ENCODE results near the gene MINPP1.
"Not testable (repeated sequence)": the region's sequence is repeated elsewhere in the genome, so short reads cannot be mapped to it uniquely, and the experiment has no call there.

MINPP1 gene

GRCh38 chr10:87504640-87505365 lies at the start of gene MINPP1:
MINPP1 (plus strand) TSS chr10:87504893; CDS start chr10:87504916, 23 bp downstream.
- DNase-seq (ENCODE audit: low read depth in 2 of 2) = peak; percentile 64 to 74

- not testable (repeated sequence) for DNase-seq (ENCODE audit: low read depth in 2 of 2)
Measured at GRCh38 chr10:87456586-87457220, 48.0 kb upstream of the MINPP1 start.

GRCh38 chr10:87461751-87462150 lies 42.9 kb upstream of the MINPP1 start:
- DNase-seq (ENCODE audit: low read depth in 2 of 2) = not testable (repeated sequence)

- DNase-seq (ENCODE audit: low read depth in 2 of 2) = not testable (repeated sequence)
Measured at GRCh38 chr10:87466849-87467248, 37.8 kb upstream of the MINPP1 start.

GRCh38 chr10:87488733-87489132 lies 16.0 kb upstream of the MINPP1 start:
- DNase-seq (ENCODE audit: low read depth in 2 of 2) = not testable (repeated sequence)

GRCh38 chr10:87490285-87490684 lies 14.4 kb upstream of the MINPP1 start:
- not testable (repeated sequence) for DNase-seq (ENCODE audit: low read depth in 2 of 2)

GRCh38 chr10:87492450-87492849 lies 12.2 kb upstream of the MINPP1 start:
- not testable (repeated sequence) for DNase-seq (ENCODE audit: low read depth in 2 of 2)

- DNase-seq (ENCODE audit: low read depth in 2 of 2) = not testable (repeated sequence)
Measured at GRCh38 chr10:87495446-87495845, 9.2 kb upstream of the MINPP1 start.

GRCh38 chr10:87497386-87497785 lies 7.3 kb upstream of the MINPP1 start:
- not testable (repeated sequence) for DNase-seq (ENCODE audit: low read depth in 2 of 2)

- not testable (repeated sequence) for DNase-seq (ENCODE audit: low read depth in 2 of 2)
Measured at GRCh38 chr10:87498106-87498789, 6.4 kb upstream of the MINPP1 start.

GRCh38 chr10:87500646-87501048 lies 4.0 kb upstream of the MINPP1 start:
- DNase-seq (ENCODE audit: low read depth in 2 of 2) = no peak

GRCh38 chr10:87503401-87503800 lies 1.3 kb upstream of the MINPP1 start:
- no peak for DNase-seq (ENCODE audit: low read depth in 2 of 2)

- no peak for DNase-seq (ENCODE audit: low read depth in 2 of 2)
Measured at GRCh38 chr10:87503886-87504285, 807 bp upstream of the MINPP1 start.

GRCh38 chr10:87504307-87504639 lies 420 bp upstream of the MINPP1 start:
- no peak for DNase-seq (ENCODE audit: low read depth in 2 of 2)

- DNase-seq (ENCODE audit: low read depth in 2 of 2) = peak; percentile 7 to 10
Measured at GRCh38 chr10:87505366-87506111, 846 bp downstream of the MINPP1 start.

GRCh38 chr10:87506956-87507355 lies 2.3 kb downstream of the MINPP1 start:
- no peak for DNase-seq (ENCODE audit: low read depth in 2 of 2)

- no peak for DNase-seq (ENCODE audit: low read depth in 2 of 2)
Measured at GRCh38 chr10:87507879-87508483, 3.3 kb downstream of the MINPP1 start.

GRCh38 chr10:87508837-87509236 lies 4.1 kb downstream of the MINPP1 start:
- DNase-seq (ENCODE audit: low read depth in 2 of 2) = no peak

GRCh38 chr10:87510025-87510424 lies 5.3 kb downstream of the MINPP1 start:
- no peak for DNase-seq (ENCODE audit: low read depth in 2 of 2)

- DNase-seq (ENCODE audit: low read depth in 2 of 2) = no peak
Measured at GRCh38 chr10:87511526-87511925, 6.8 kb downstream of the MINPP1 start.

- DNase-seq (ENCODE audit: low read depth in 2 of 2) = no peak
Measured at GRCh38 chr10:87518937-87519336, 14.2 kb downstream of the MINPP1 start.

- DNase-seq (ENCODE audit: low read depth in 2 of 2) = no peak
Measured at GRCh38 chr10:87519582-87519981, 14.9 kb downstream of the MINPP1 start.
